SHP77 (cell line): ENCODE data around the gene OR12D3.
"Not testable (repeated sequence)": the region's sequence is repeated elsewhere in the genome, so short reads cannot be mapped to it uniquely, and the experiment has no call there.

Source experiments
- DNase-seq, 2 experiments: peaks; one replicate each; lab custom pipeline; 2025; lab: John Stamatoyannopoulos, UW

Gene OR12D3

GRCh38 chr6:29375191-29375590, at the start of gene OR12D3:
Gene OR12D3 (minus strand): TSS chr6:29375291. CDS start chr6:29375287, 4 bp downstream.
- no peak for DNase-seq

DNA sequence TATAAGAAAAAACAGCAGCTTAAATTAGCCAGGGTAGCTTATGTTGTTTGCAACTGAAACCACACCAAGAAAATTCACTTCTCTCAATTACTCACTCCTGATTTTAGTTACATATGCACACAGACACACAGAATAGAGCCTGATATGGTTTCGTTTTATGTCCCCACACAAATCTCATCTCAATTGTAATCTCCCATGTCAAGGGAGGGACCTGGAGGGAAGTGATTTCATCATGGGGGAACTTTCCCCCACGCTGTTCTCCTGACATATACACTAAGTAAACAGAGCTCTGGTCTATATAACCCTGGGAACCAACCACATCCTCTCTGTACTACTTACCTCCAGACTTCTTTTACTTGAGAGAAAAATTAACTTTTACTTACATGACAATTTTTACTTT, 49.5 kb upstream of the OR12D3 start:
- DNase-seq, result no peak

- DNase-seq, result no peak
These were observed 49.1 kb upstream of the OR12D3 start for GRCh38 chr6:29424168-29424567.

GRCh38 chr6:29419516-29419915, 44.4 kb upstream of the OR12D3 start:
- DNase-seq, result no peak

DNA sequence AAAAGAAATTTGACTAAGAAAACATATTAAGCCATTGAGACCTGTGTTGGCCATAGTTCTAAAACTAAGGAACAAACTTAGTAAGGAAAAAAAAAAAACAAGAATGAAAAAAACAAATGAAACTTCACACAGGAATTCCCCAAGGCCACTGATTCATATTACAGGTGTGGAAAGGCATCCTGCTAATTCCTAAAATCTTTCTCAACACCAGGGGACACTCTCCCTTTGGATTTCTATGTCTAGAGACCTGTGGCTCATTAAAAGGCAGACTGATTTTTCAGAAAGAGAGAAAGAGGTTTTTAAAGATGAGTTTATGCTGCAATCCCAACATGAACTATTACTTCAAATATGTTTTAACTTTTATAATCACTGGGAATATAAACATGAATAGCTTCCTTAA, 39.5 kb upstream of the OR12D3 start, which contains the start of gene OR12D1:
TSS of gene OR12D1 (plus strand) at position 341 of the 400 bp plus-strand sequence.
- no peak for DNase-seq

- DNase-seq, result no peak
These were observed 28.7 kb upstream of the OR12D3 start for GRCh38 chr6:29403801-29404200.

GRCh38 chr6:29399525-29399924, 24.4 kb upstream of the OR12D3 start:
- DNase-seq, result no peak

- DNase-seq, result no peak
These were observed 20.2 kb upstream of the OR12D3 start, which contains the start of gene OR12D2 for GRCh38 chr6:29395331-29395730. Gene OR12D2 (plus strand): TSS chr6:29395631. CDS start chr6:29396700, 1,069 bp downstream.

DNA sequence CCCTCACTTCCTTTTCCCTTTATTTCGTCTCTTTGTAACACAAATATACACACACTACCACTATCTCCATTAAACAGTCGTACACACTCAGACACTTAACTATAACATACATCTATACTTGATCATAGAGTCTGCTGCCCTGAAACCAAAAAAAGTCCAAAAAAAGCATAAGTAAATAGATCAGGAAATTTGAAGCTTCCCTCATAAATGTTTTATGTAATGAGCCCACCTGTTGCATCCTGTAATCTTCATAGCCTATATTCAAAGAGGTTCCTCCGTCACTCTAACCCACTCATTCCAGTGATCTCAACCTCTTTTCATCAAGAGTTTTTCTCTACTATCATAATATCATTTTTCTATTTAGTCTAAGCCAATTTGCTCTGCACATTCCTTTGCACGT, 13.4 kb upstream of the OR12D3 start:
- no peak for DNase-seq

DNA sequence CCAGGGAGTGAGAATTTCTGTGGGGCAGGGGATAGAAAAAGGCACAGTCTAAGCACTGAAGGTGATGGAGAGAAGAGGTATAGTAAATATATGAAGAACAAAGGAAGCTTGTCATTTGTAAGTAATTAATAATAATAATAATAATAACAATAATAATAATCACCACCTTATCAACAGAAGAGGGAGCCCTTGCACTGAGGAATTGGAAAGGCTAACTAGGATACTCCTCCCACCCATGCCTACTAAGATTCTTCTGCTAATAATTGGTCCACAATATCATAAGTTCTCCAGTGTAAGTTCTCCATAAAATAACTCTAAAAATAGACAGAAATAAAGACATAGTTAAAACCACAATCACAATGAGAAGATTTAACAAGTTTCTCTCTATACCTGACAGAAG, 912 bp upstream of the OR12D3 start:
- DNase-seq, result no peak

GRCh38 chr6:29368765-29369164, 6.3 kb downstream of the OR12D3 start, which contains the start of gene OR5V1:
Gene OR5V1 (minus strand): TSS chr6:29368865. CDS start chr6:29356195, 12,670 bp downstream.
- no peak for DNase-seq

- DNase-seq, result no peak
These were observed 19.5 kb downstream of the OR12D3 start for GRCh38 chr6:29355603-29356002.

GRCh38 chr6:29354980-29355379, 20.1 kb downstream of the OR12D3 start:
- DNase-seq, result no peak

- not testable (repeated sequence) for DNase-seq
These were observed 25.7 kb downstream of the OR12D3 start for GRCh38 chr6:29349348-29349747.

DNA sequence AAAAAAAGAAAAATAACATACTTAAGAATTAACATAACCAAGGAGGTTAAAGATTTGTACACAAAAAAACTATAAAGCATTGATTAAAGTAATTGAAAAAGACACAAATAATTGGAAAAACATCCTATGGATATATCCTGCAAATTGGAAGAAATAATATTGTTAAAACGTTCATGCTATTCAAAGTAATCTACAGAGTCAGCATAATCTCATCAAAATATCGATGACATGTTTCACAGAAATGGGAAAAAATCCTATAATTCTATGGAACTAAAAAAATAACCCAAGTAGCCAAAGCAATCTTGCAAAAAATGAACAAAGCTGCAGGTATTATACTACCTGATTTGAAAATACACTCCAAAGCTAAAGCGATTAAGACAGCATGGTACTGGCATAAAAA, 29.7 kb downstream of the OR12D3 start:
- DNase-seq, result no peak

DNA sequence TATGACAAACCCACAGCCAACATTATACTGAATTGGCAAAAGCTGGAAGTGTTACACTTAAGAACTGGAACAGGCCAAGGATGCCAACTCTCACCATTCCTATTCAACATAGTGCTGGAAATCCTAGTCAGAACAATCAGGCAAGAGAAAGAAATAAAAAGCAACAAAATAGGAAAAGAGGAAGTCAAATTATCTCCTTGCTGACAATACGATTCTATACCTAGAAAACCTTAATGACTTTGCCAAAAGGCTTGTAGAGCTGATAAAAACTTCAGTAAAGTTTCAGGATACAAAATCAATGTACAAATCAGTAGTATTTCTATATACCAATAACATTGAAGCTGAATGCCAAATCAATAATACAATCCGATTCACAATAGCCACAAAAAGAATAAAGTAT, 38.8 kb downstream of the OR12D3 start:
- no peak for DNase-seq

DNA sequence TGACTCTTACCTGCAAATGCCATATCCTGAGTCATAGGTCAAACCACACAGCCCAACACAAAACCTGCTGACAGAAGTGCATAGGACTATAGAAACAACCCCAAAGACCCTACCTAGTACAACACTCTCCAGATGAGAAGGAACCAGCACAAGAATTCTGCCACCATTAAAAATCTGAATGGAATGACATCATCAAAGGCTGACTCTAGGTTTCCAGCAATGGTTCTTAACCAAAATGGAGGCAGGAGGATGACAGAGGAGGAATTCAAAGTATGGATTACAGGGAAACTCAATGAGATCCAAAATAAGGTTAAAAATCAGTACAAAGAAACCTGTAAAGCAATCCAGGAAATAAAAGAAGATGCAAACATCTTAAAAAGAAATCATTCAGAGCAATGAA, 42.4 kb downstream of the OR12D3 start:
- DNase-seq, result no peak

- DNase-seq, result no peak
These were observed 49.3 kb downstream of the OR12D3 start for GRCh38 chr6:29325777-29326176.
